ENCODE data around the gene DGKQ.

DNA sequence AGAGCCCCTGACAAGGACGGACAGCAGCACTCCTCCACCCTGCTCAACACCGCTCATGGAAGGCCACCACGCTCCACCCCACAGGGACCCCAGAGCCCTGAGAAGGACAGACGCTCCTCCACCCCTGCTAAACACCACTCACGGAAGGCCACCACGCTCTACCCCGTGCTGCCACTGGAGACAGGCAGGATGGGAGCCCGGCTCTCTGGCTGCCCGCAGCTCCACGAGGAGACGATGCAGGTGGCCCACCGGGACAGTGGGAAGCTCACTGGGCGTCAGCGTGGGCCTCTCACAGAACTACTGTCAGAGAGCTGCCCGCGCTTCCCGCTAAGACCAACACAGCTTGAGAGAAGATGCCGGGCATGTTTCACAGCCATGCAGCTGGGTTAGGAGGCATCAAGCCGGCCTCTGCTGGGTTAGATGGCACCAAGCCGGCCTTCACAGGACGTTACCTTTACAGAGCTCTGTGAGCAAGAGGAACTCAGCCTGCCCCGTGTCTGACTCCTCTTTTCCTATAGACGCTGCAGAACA, 62.1 kb downstream of the DGKQ start:
- TF ChIP-seq, protein P1, sequence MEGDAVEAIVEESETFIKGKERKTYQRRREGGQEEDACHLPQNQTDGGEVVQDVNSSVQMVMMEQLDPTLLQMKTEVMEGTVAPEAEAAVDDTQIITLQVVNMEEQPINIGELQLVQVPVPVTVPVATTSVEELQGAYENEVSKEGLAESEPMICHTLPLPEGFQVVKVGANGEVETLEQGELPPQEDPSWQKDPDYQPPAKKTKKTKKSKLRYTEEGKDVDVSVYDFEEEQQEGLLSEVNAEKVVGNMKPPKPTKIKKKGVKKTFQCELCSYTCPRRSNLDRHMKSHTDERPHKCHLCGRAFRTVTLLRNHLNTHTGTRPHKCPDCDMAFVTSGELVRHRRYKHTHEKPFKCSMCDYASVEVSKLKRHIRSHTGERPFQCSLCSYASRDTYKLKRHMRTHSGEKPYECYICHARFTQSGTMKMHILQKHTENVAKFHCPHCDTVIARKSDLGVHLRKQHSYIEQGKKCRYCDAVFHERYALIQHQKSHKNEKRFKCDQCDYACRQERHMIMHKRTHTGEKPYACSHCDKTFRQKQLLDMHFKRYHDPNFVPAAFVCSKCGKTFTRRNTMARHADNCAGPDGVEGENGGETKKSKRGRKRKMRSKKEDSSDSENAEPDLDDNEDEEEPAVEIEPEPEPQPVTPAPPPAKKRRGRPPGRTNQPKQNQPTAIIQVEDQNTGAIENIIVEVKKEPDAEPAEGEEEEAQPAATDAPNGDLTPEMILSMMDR (IDR thresholded peaks at IDR 0.05; ENCODE audit: insufficient read depth, low read length): no peak
- TF ChIP-seq, protein P2, sequence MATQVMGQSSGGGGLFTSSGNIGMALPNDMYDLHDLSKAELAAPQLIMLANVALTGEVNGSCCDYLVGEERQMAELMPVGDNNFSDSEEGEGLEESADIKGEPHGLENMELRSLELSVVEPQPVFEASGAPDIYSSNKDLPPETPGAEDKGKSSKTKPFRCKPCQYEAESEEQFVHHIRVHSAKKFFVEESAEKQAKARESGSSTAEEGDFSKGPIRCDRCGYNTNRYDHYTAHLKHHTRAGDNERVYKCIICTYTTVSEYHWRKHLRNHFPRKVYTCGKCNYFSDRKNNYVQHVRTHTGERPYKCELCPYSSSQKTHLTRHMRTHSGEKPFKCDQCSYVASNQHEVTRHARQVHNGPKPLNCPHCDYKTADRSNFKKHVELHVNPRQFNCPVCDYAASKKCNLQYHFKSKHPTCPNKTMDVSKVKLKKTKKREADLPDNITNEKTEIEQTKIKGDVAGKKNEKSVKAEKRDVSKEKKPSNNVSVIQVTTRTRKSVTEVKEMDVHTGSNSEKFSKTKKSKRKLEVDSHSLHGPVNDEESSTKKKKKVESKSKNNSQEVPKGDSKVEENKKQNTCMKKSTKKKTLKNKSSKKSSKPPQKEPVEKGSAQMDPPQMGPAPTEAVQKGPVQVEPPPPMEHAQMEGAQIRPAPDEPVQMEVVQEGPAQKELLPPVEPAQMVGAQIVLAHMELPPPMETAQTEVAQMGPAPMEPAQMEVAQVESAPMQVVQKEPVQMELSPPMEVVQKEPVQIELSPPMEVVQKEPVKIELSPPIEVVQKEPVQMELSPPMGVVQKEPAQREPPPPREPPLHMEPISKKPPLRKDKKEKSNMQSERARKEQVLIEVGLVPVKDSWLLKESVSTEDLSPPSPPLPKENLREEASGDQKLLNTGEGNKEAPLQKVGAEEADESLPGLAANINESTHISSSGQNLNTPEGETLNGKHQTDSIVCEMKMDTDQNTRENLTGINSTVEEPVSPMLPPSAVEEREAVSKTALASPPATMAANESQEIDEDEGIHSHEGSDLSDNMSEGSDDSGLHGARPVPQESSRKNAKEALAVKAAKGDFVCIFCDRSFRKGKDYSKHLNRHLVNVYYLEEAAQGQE (IDR thresholded peaks at IDR 0.05; ENCODE audit: insufficient replicate concordance, low read depth): no peak
- TF ChIP-seq POLR2AphosphoS5 (IDR thresholded peaks at IDR 0.05; ENCODE audit: low read depth): no peak
- TF ChIP-seq GABPA (IDR thresholded peaks at IDR 0.05; ENCODE audit: low read depth): no peak

Measured in HL-60 (cell line).